Measurements from ENCODE around the gene DPP3. TPM values are rescaled to one million over a fixed set of nuclear protein-coding genes. Genes with fewer than 3 reads are reported as not detected.
"Not testable (repeated sequence)": the region's sequence is repeated elsewhere in the genome, so short reads cannot be mapped to it uniquely, and the experiment has no call there.

DPP3 gene
- total RNA-seq: 109 and 119 TPM in 2 replicates

- peaks cover 20% of the 10 kb centered on the region for H3K36me3 Mint-ChIP-seq (ENCODE audit: low read depth)
- intact Hi-C loops (cut with micrococcal nuclease): loop anchor here (1.0 kb wide), 2 partner anchors 14 to 41 kb away; partner anchors contain the start of gene PELI3
- H3K27ac Mint-ChIP-seq: peak within 1 kb of the TSS; percentile 84
- DNase-seq (ENCODE audit: low spot score): peak; percentile 96
- peaks cover 28% of the 10 kb centered on the region for H3K4me1 Mint-ChIP-seq (ENCODE audit: low read depth)
- no peaks in the 10 kb centered on the region for H3K27me3 Mint-ChIP-seq (ENCODE audit: low read depth)
- peak within 1 kb of the TSS; percentile 85 for H3K4me3 Mint-ChIP-seq (ENCODE audit: low read depth)
- H3K9me3 Mint-ChIP-seq: no peaks in the 10 kb centered on the region
Measured at GRCh38 chr11:66480117-66480938, at the start of gene DPP3. TSS of gene DPP3 (plus strand) at chr11:66480434. CDS start at chr11:66482201, 1,767 bp downstream.

- H3K9me3 Mint-ChIP-seq; H3K27ac Mint-ChIP-seq; H3K27me3 Mint-ChIP-seq (ENCODE audit: low read depth); DNase-seq (ENCODE audit: low spot score); intact Hi-C loops (cut with micrococcal nuclease); H3K4me3 Mint-ChIP-seq (ENCODE audit: low read depth); H3K4me1 Mint-ChIP-seq (ENCODE audit: low read depth): not testable (repeated sequence)
- H3K36me3 Mint-ChIP-seq (ENCODE audit: low read depth): peaks cover 24% of the 10 kb centered on the region
Measured at GRCh38 chr11:66431287-66431686, 48.9 kb upstream of the DPP3 start.

- intact Hi-C loops (cut with micrococcal nuclease); H3K27me3 Mint-ChIP-seq (ENCODE audit: low read depth); H3K4me3 Mint-ChIP-seq (ENCODE audit: low read depth); H3K9me3 Mint-ChIP-seq; H3K4me1 Mint-ChIP-seq (ENCODE audit: low read depth); DNase-seq (ENCODE audit: low spot score); H3K27ac Mint-ChIP-seq: not testable (repeated sequence)
- H3K36me3 Mint-ChIP-seq (ENCODE audit: low read depth): peaks cover 30% of the 10 kb centered on the region
Measured at GRCh38 chr11:66431871-66432329, 48.3 kb upstream of the DPP3 start.

GRCh38 chr11:66432597-66432996 lies 47.6 kb upstream of the DPP3 start:
- Mint-ChIP-seq H3K9me3 (no peaks in the 10 kb centered on the region), H3K27me3 (ENCODE audit: low read depth) (no peaks in the 10 kb centered on the region), H3K4me1 (ENCODE audit: low read depth) (no peaks in the 10 kb centered on the region), H3K36me3 (ENCODE audit: low read depth) (peaks cover 32% of the 10 kb centered on the region), H3K27ac (no peak overlapping the region), H3K4me3 (ENCODE audit: low read depth) (no peak overlapping the region)
- DNase-seq (ENCODE audit: low spot score): no peak
- intact Hi-C loops (cut with micrococcal nuclease): no loop called here

- H3K9me3 Mint-ChIP-seq: peaks cover 2% of the 10 kb centered on the region
- H3K4me3 Mint-ChIP-seq (ENCODE audit: low read depth): peak overlapping the region; percentile 94
- DNase-seq (ENCODE audit: low spot score): no peak
- intact Hi-C loops (cut with micrococcal nuclease): loop anchor here (2.0 kb wide), 1 partner anchor 29 kb away; no protein-coding TSS in a partner anchor
- peaks cover 25% of the 10 kb centered on the region for H3K36me3 Mint-ChIP-seq (ENCODE audit: low read depth)
- H3K27me3 Mint-ChIP-seq (ENCODE audit: low read depth): no peaks in the 10 kb centered on the region
- H3K4me1 Mint-ChIP-seq (ENCODE audit: low read depth): peaks cover 8% of the 10 kb centered on the region
- H3K27ac Mint-ChIP-seq: peak overlapping the region; percentile 97
Measured at GRCh38 chr11:66437979-66438503, 42.2 kb upstream of the DPP3 start.

- H3K4me3 Mint-ChIP-seq (ENCODE audit: low read depth): peak within 1 kb of the TSS; percentile 94
- intact Hi-C loops (cut with micrococcal nuclease): loop anchor here (1.0 to 2.0 kb wide), 5 partner anchors 8 to 42 kb away; partner anchors contain the start of genes DPP3 and PELI3
- peaks cover 8% of the 10 kb centered on the region for H3K4me1 Mint-ChIP-seq (ENCODE audit: low read depth)
- DNase-seq (ENCODE audit: low spot score): peak; percentile 85
- no peaks in the 10 kb centered on the region for H3K27me3 Mint-ChIP-seq (ENCODE audit: low read depth)
- peaks cover 8% of the 10 kb centered on the region for H3K9me3 Mint-ChIP-seq
- H3K27ac Mint-ChIP-seq: peak within 1 kb of the TSS; percentile 97
- H3K36me3 Mint-ChIP-seq (ENCODE audit: low read depth): peaks cover 24% of the 10 kb centered on the region
Measured at GRCh38 chr11:66438504-66439466, 41.4 kb upstream of the DPP3 start, which contains the start of gene MRPL11. TSS of gene MRPL11 (minus strand) at chr11:66438848. CDS start at chr11:66438754, 94 bp downstream.

GRCh38 chr11:66440101-66440939 lies 39.9 kb upstream of the DPP3 start:
- DNase-seq (ENCODE audit: low spot score); H3K4me3 Mint-ChIP-seq (ENCODE audit: low read depth); H3K27ac Mint-ChIP-seq; H3K27me3 Mint-ChIP-seq (ENCODE audit: low read depth); intact Hi-C loops (cut with micrococcal nuclease); H3K4me1 Mint-ChIP-seq (ENCODE audit: low read depth): not testable (repeated sequence)
- H3K36me3 Mint-ChIP-seq (ENCODE audit: low read depth): peaks cover 17% of the 10 kb centered on the region
- H3K9me3 Mint-ChIP-seq: peaks cover 11% of the 10 kb centered on the region

GRCh38 chr11:66440940-66441282 lies 39.3 kb upstream of the DPP3 start:
- intact Hi-C loops (cut with micrococcal nuclease); H3K27ac Mint-ChIP-seq; H3K27me3 Mint-ChIP-seq (ENCODE audit: low read depth); DNase-seq (ENCODE audit: low spot score); H3K4me1 Mint-ChIP-seq (ENCODE audit: low read depth); H3K4me3 Mint-ChIP-seq (ENCODE audit: low read depth): not testable (repeated sequence)
- Mint-ChIP-seq H3K36me3 (ENCODE audit: low read depth) (peaks cover 13% of the 10 kb centered on the region), H3K9me3 (peaks cover 11% of the 10 kb centered on the region)

- Mint-ChIP-seq H3K9me3 (peaks cover 11% of the 10 kb centered on the region), H3K4me1 (ENCODE audit: low read depth) (peaks cover 2% of the 10 kb centered on the region), H3K36me3 (ENCODE audit: low read depth) (no peaks in the 10 kb centered on the region), H3K27me3 (ENCODE audit: low read depth) (peaks cover 2% of the 10 kb centered on the region), H3K27ac (no peak overlapping the region), H3K4me3 (ENCODE audit: low read depth) (no peak overlapping the region)
- intact Hi-C loops (cut with micrococcal nuclease): no loop called here
- no peak for DNase-seq (ENCODE audit: low spot score)
Measured at GRCh38 chr11:66443602-66444001, 36.6 kb upstream of the DPP3 start.

- Mint-ChIP-seq H3K36me3 (ENCODE audit: low read depth) (no peaks in the 10 kb centered on the region), H3K4me1 (ENCODE audit: low read depth) (no peaks in the 10 kb centered on the region), H3K4me3 (ENCODE audit: low read depth) (no peak overlapping the region), H3K27ac (no peak overlapping the region), H3K27me3 (ENCODE audit: low read depth) (peaks cover 5% of the 10 kb centered on the region), H3K9me3 (peaks cover 11% of the 10 kb centered on the region)
- intact Hi-C loops (cut with micrococcal nuclease): no loop called here
- DNase-seq (ENCODE audit: low spot score): no peak
Measured at GRCh38 chr11:66447012-66447411, 33.2 kb upstream of the DPP3 start.

GRCh38 chr11:66448523-66448922 lies 31.7 kb upstream of the DPP3 start:
- H3K4me3 Mint-ChIP-seq (ENCODE audit: low read depth): no peak overlapping the region
- intact Hi-C loops (cut with micrococcal nuclease): no loop called here
- H3K27me3 Mint-ChIP-seq (ENCODE audit: low read depth): peaks cover 5% of the 10 kb centered on the region
- peaks cover 4% of the 10 kb centered on the region for H3K9me3 Mint-ChIP-seq
- H3K4me1 Mint-ChIP-seq (ENCODE audit: low read depth): peaks cover under 1% of the 10 kb centered on the region
- H3K27ac Mint-ChIP-seq: no peak overlapping the region
- H3K36me3 Mint-ChIP-seq (ENCODE audit: low read depth): no peaks in the 10 kb centered on the region
- DNase-seq (ENCODE audit: low spot score): no peak

GRCh38 chr11:66450560-66450959 lies 29.7 kb upstream of the DPP3 start:
- H3K4me1 Mint-ChIP-seq (ENCODE audit: low read depth): peaks cover 18% of the 10 kb centered on the region
- no peaks in the 10 kb centered on the region for H3K9me3 Mint-ChIP-seq
- H3K27me3 Mint-ChIP-seq (ENCODE audit: low read depth): peaks cover 5% of the 10 kb centered on the region
- intact Hi-C loops (cut with micrococcal nuclease): no loop called here
- H3K4me3 Mint-ChIP-seq (ENCODE audit: low read depth): no peak overlapping the region
- H3K27ac Mint-ChIP-seq: no peak overlapping the region
- H3K36me3 Mint-ChIP-seq (ENCODE audit: low read depth): no peaks in the 10 kb centered on the region
- no peak for DNase-seq (ENCODE audit: low spot score)
